UCSD-AML1 (cell line): ENCODE measurements around the gene BMP10.

ENCODE experiments used
- DNase-seq: peaks from one replicate; lab custom pipeline; 2025; ENCODE audit not compliant: unreplicated experiment; lab: John Stamatoyannopoulos, UW

Gene BMP10

GRCh38 chr2:68854476-68854875, 16.7 kb downstream of the BMP10 start:
- no peak for DNase-seq

GRCh38 chr2:68853915-68854314, 17.3 kb downstream of the BMP10 start:
- no peak for DNase-seq

GRCh38 chr2:68853035-68853434, 18.2 kb downstream of the BMP10 start:
- DNase-seq = no peak

- no peak for DNase-seq
Observed at GRCh38 chr2:68850524-68850923, 20.7 kb downstream of the BMP10 start.

GRCh38 chr2:68849579-68850030, 21.6 kb downstream of the BMP10 start:
- DNase-seq = no peak

- no peak for DNase-seq
Observed at GRCh38 chr2:68847751-68848150, 23.4 kb downstream of the BMP10 start.

- no peak for DNase-seq
Observed at GRCh38 chr2:68846091-68846490, 25.1 kb downstream of the BMP10 start.

GRCh38 chr2:68845043-68845442, 26.2 kb downstream of the BMP10 start:
- DNase-seq = no peak

GRCh38 chr2:68839260-68839833, 31.9 kb downstream of the BMP10 start:
- peak; percentile 36 for DNase-seq

- DNase-seq = no peak
Observed at GRCh38 chr2:68838641-68839040, 32.6 kb downstream of the BMP10 start.

GRCh38 chr2:68837861-68838341, 33.3 kb downstream of the BMP10 start:
- no peak for DNase-seq

- peak; percentile 77 for DNase-seq
Observed at GRCh38 chr2:68837164-68837860, 33.9 kb downstream of the BMP10 start.

- DNase-seq = no peak
Observed at GRCh38 chr2:68835621-68836020, 35.6 kb downstream of the BMP10 start.

- no peak for DNase-seq
Observed at GRCh38 chr2:68834737-68835376, 36.3 kb downstream of the BMP10 start.

GRCh38 chr2:68833162-68833561, 38.0 kb downstream of the BMP10 start:
- no peak for DNase-seq

GRCh38 chr2:68832233-68832869, 38.8 kb downstream of the BMP10 start:
- peak; percentile 57 for DNase-seq

GRCh38 chr2:68831686-68832232, 39.4 kb downstream of the BMP10 start:
- peak; percentile 51 for DNase-seq

GRCh38 chr2:68829749-68830148, 41.4 kb downstream of the BMP10 start:
- DNase-seq = no peak

- DNase-seq = peak; percentile 88
Observed at GRCh38 chr2:68828887-68829708, 42.1 kb downstream of the BMP10 start.

GRCh38 chr2:68827666-68828065, 43.5 kb downstream of the BMP10 start:
- no peak for DNase-seq

GRCh38 chr2:68825866-68826265, 45.3 kb downstream of the BMP10 start:
- DNase-seq = no peak
